Activated T-helper 9 cell treated with anti-CD3 and anti-CD28 coated beads, Interleukin-2, amount 50 U/mL, for 16 hours (primary cell): ENCODE measurements around the gene NR4A2.
A peak's percentile ranks its signal among the peaks of the same experiment; 100 is the strongest.

Experiments used
- DNase-seq: peaks from one replicate; pipeline ENCODE4 v3.0.0-alpha.2; 2020; ENCODE audit warnings: low read depth

Gene NR4A2

DNA sequence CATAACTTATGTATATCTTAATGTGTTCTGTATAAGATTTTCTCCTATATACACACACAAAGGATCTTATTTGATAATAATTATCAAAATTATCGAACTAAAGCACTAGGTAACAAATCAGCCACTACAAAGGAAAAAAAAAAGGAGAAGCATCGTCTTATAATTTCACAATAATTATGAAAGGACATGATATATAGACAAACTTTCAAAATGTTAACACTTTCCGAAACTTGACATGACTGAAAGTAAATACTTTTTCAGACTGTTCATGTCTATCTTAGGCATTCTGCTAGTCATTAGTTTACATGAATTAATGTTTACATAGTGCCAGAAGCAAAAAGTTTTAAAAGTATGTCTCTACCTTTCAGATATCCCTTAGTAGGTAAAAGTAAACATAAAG, 7.3 kb upstream of the NR4A2 start:
- DNase-seq = no peak

DNA sequence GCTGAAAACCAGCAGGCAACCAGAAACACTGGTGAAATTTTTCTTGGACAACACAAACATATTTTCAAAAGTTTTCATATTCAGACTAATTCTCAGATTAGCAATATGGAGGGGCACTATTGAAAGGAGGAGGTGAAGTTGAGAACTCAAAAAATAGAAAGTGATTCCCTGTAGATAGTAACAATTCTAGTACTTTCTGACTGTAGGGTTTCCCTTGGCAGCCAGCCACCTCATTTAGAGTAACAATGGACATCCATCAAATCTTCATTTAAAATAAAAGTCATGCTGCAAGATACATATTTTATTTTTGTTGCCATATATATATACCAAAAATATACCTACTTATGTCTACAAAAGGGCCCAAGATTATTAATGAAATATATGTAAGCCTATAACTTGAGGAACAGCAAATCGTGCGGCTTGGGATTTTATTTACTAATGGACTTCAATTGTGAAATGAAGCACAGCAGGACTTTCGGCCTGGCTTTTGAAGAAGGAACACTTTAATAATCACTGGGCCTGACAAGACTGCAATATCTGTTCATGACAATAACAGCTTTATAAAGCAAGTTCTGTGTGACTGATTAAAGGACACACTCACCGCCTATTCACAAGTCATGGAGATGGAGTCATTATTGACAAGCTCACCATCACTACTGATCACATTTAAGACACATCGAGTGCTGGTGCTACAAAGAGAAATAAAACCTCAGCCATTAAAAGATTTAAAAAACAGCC, 6.8 kb upstream of the NR4A2 start:
- no peak for DNase-seq

DNA sequence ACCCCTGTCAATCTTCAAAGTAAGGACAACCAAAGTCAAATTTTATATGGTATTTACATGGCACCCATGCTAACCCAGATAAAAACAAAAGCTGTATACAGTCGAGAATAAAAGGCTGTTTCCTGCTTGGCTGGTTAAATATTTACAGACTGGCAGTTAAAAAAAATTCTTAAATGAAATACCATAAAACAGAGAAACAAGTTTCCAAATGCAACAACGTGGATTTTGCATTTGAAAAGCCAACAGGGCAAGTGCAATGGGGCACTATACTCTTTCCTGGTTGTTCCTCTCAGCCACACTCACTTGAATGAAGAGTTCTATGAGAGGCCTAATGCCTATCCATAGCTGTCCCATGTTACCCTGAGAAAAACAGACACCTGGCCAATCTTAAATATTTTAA, 6.1 kb upstream of the NR4A2 start:
- DNase-seq = no peak

DNA sequence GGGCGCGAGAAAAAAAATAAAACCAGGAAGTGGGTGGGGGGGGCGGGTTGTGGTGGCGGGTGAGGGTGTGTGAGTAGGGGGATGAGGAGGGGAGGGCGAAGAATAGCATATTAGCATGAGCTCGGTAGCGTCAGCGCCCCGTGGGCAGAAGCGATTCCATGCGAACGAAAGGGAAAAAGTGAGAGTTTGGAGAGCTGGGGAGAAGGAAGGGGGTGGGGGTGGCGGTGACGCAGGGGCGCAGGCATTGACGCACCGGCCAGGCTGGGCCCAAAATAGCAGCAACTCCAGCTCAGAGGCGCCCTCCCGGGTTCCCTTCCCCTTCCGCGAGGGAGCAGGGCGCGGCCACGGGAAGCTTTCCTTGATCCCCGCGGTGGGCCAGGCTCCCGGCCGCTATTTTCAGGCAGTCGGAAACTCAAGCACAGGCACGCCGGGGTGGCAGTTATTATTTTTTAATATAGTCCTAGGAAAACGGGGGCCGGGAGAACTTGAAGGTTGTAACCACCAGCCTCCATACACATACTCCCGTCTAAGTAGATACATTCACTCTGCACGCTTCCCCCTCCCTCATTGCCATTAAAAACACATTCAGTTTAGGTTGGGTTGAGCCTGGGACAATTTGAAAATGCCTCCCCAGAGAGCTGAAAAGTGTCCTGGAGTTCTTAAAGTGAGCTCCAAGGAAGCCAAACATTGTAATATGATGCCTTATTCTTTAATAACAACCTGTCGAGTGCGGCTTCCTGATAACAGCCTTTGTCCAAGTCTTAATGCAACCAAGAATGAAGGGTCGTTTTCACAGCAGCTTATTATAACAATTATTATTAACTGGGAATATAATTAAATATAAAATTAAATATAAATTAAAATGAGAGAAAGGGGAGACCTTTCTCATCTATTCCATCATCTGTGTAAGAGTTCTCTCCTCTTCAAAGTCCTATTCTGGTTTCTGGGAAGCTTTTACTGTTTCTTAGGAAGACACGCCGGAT, 2.3 kb upstream of the NR4A2 start:
- DNase-seq = peak; percentile 80

- peak; percentile 66 for DNase-seq
Observed at GRCh38 chr2:156333951-156334495, 1.5 kb upstream of the NR4A2 start.

GRCh38 chr2:156333274-156333950, 891 bp upstream of the NR4A2 start:
- DNase-seq = no peak

DNA sequence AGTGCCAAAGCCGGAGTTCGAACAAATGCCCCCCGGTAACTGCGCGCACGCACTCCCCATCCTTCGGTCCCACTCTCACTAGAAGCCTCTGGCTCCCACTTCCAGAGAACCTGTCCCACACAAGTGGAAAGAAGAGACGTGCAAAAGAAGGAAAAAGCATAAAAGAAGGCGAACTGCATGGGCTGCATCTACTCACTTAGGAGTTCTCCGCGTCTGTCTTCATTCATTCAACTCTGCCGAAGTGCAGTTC, 312 bp downstream of the NR4A2 start:
- DNase-seq = no peak

- no peak for DNase-seq
Observed at GRCh38 chr2:156331572-156332283, 793 bp downstream of the NR4A2 start.

- no peak for DNase-seq
Observed at GRCh38 chr2:156329927-156330726, 2.4 kb downstream of the NR4A2 start.

DNA sequence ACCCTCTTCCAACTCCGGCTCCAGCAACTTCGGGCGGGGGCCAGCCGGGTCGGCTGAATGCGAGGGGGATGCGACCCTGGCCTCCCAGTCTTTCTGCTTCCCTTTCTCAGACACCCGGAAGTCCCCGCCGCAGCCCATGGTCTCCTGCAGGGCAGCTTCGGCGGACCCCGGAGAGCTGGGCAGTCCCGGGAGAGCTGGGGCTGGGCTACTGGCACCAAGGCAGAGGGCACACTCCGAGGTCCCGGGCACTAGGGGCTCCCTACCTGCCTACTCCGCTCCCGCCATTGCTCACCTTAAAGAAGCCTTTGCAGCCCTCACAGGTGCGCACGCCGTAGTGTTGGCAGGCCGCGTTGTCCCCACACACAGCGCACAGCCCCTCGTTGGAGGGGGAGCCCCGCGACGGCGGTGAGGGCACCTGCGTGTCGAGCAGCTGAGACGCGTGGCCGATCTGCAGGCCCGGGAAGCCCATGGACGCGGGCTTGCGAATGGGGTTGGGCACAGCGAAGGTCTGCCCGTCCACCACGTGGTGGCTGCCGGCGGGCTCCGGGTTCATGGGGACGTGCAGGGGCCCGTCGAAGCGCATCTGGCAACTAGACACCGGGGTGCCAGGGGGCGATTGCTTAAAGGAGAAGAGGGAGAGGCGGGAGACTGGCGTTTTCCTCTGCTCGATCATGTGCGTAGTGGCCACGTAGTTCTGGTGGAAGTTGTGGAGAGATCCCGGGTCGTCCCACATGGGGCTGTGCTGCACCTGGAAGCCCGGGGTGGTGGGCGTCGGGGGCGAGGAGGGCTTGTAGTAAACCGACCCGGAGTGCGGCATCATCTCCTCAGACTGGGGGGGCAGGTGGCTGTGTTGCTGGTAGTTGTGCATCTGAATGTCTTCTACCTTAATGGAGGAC, 3.2 kb downstream of the NR4A2 start:
- no peak for DNase-seq

DNA sequence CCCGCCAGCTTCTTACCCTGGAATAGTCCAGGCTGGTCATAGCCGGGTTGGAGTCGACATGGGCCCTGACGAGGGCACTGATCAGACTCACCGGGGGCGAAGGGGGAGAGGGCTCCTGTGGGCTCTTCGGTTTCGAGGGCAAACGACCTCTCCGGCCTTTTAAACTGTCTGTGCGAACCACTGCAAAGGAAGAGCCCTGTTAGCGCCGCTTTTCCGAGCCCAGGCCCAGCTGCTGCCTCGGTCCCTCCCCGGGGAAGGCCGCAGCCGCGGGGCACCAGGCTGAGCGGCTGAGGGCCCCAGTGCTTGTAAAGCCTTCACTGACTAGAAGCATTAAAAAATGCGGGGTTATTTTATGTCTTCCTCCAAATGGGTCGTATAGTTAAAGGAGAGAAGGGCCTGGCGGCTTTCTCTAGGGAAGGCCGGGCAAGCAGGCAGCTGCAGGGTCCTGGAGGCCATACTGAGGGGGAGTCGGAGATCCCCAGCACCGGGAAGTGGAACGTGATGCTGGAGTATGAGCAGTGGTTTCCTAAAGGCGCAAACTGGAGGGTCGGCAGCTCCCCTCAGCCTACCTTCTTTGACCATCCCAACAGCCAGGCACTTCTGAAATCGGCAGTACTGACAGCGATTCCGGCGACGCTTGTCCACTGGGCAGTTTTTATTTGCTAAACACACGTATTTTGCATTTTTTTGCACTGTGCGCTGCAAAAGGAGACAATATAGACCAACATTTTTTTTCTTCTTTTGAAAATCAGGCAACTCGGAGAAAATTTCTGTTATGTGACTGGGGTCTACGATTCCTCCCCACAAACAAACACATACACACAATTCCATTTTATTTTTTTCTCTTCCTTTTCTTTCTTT, 4.5 kb downstream of the NR4A2 start:
- DNase-seq = no peak

- no peak for DNase-seq
Observed at GRCh38 chr2:156326526-156327095, 5.9 kb downstream of the NR4A2 start.

DNA sequence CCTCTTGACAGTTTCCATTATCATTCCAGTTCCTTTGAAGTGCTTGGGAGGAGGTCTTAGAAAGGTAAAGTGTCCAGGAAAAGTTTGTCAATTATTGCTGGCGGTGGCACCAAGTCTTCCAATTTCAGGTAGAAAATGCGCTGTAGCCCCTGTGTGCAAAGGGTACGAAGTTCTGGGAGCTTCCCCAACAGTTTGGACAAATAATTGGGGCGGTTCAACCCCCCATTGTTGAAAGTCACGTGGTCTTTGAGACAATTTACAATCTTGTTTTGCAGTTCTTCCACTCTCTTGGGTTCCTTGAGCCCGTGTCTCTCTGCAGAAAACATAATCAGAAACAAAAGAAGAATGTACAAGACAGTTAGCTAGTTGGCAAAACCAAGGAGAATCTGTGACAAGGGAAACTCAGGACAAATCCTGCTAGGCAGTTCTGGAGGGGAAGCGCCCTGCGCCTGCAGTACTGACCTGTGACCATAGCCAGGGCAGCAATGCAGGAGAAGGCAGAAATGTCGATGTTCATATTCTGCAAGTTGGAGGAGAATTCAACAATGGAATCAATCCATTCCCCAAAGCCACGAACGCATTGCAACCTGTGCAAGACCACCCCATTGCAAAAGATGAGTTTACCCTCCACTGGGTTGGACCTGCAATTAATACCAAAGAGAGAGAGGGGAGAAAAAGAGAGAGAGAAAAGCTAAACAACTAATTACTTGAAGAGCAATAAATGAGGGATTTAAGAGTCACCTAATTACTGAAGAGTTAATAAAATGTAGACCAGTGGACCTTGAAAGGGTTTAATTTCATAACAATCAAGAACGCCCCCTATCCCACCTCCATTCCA, 6.6 kb downstream of the NR4A2 start:
- DNase-seq = no peak

DNA sequence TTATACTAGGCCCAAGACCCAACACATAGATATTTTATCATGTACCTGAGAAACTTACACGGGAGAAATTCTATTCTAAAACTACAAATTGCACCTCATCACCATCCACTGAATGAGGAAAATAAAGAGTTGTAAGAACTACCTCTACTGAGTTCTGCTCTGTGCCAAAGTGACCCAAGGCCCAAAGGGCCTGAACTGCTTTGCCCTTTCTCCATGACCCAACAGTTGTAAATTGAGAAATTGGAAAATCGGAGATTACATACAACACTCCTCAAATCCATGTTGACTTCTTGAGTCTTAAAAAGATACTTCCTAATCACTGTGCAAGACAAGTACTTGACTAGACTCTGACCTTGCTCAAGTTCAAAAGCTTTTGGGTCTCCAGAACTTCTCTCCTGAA, 8.8 kb downstream of the NR4A2 start:
- DNase-seq = no peak

GRCh38 chr2:156322686-156323231, 9.8 kb downstream of the NR4A2 start:
- DNase-seq = no peak

DNA sequence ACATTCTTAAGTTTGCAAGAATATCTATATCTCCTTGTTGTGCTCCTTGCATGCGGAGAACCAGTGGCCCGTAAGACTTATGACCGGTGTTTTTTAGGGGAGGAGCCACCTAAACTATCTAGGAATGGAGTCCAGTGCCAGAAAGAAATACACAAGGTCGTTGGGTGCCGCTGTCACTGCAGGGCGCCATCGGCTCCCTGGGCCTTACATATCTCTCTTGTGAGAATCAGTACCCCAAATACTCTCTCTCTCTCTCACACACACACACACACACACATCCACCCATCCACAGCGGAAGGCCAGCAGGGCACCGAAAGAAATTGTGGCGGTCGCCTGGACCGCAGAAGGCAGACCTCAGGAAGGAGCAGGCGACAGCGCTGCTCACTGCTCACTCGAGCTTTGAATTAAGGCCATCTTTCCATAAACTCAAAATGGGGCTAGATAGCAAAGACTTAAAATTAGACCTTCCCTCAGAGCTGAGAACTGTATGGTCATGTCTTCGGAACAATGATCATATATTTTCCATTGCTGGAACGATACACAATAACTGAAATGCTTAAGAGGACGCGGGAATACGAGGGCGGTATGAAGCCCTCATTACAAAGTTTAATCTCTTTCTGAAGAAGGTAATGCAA, 10.4 kb downstream of the NR4A2 start:
- no peak for DNase-seq
